ENCODE measurements around the gene CHD2.

- TF ChIP-seq CTCF (IDR thresholded peaks at IDR 0.05) (no peak), EP300 (IDR thresholded peaks at IDR 0.05) (no peak), POLR2A (IDR thresholded peaks at IDR 0.05) (no peak), POLR2AphosphoS5 (IDR thresholded peaks at IDR 0.05) (no peak)
Measured at GRCh38 chr15:92903631-92903965, 3.5 kb downstream of the CHD2 start.
